ENCODE data around the gene TMIGD3.

Gene TMIGD3

DNA sequence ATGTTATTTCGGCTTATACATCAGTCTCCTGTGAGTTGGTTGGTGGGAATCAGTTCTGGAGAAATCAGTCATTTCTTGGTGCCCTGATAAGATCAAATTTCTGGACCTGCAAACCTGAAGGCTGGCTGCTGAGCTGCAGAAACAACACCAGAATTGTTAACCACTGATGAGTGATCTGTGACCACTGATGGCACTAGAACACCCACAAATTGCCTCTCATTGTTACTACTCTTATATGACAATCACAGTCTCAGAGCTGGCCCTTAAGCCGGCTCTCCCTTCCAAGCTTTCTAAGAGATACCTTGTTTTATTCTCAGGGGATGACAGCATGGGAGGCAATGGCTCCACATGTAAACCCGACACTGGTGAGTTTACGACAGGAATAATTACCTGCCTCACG lies 27.7 kb downstream of the TMIGD3 start:
- Histone ChIP-seq H3K27ac (peak overlapping the region in 10 of 11 experiments; percentile 71 to 86 (median 78); a peak in 16 of 22 replicates), H3K4me2 (peak overlapping the region; percentile 78 to 90 (median 84)), H3K9ac (peak overlapping the region in 7 of 11 experiments; percentile 10 to 70 (median 49); a peak in 3 of 22 replicates), H3K27me3 (no peaks in the 10 kb centered on the region), H3K36me3 (peaks cover 0 to 12% (median 8%) of the 10 kb centered on the region in 11 experiments; a peak in 11 of 22 replicates), H3K4me1 (peaks cover 59 to 95% (median 82%) of the 10 kb centered on the region in 10 experiments), H4K20me1 (no peaks in the 10 kb centered on the region), H3K4me3 (peak overlapping the region in 4 of 10 experiments; percentile 18 to 58 (median 48); a peak in 5 of 20 replicates), H3K9me3 (replicated peaks in 1 of 11) (no peaks in the 10 kb centered on the region)
- no peak for TF ChIP-seq Cebpa-rat (IDR thresholded peaks at IDR 0.05)

DNA sequence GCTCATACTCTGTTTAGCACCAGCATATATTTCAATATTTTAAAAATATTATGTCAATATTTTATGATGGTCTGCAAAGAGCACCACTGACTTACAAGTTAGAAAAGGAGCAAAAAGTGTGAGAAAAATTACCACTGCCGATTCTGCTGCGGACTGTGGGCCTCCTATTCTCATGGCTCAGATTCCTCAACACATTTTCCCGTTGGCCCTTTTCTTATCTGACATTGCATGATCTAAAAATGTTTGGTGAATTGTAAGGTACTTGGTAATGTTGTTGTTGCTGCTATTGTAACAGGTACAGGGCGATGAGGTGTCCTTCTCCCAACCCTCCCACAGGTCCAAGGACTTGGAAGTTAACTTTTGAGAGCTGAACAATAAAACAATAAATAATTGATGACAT lies 28.9 kb downstream of the TMIGD3 start:
- peak overlapping the region; percentile 8 to 87 (median 60); a peak in 17 of 22 replicates for H3K27ac ChIP-seq
- peak overlapping the region; percentile 39 to 88 (median 66) for H3K4me2 ChIP-seq
- peaks cover 7 to 19% (median 14%) of the 10 kb centered on the region in 11 experiments for H3K36me3 ChIP-seq
- H3K4me3 ChIP-seq, result peak overlapping the region in 8 of 10 experiments; percentile 26 to 66 (median 48); a peak in 14 of 20 replicates
- no peaks in the 10 kb centered on the region for H4K20me1 ChIP-seq
- H3K9ac ChIP-seq, result peak overlapping the region in 8 of 11 experiments; percentile 9 to 73 (median 62); a peak in 12 of 22 replicates
- no peaks in the 10 kb centered on the region for H3K27me3 ChIP-seq
- TF ChIP-seq Cebpa-rat (IDR thresholded peaks at IDR 0.05), result no peak
- H3K4me1 ChIP-seq, result peaks cover 66 to 95% (median 86%) of the 10 kb centered on the region in 10 experiments
- peaks cover 0 to 6% (median 0%) of the 10 kb centered on the region in 11 experiments; a peak in 4 of 22 replicates for H3K9me3 ChIP-seq (replicated peaks in 1 of 11)

DNA sequence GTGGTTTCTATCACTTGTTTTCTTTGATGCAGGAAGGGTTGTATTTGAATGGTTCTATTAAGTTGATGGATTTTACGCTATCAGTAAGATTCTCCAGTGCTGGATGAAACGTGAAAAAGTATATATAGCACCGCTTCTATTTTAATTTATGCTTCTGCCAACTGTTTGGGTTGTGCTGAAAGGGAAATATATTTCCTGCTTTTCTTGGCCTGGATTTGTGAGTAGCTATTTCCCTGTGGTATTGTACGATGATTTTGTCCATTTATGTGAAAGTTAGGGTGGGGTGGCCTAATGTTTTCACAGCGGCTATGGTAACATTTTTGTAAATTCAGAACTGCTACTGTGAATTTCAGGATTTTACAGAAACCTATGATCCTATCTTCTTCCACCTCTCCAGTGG lies 29.3 kb downstream of the TMIGD3 start:
- TF ChIP-seq Cebpa-rat (IDR thresholded peaks at IDR 0.05), result no peak
- Histone ChIP-seq H3K9me3 (replicated peaks in 1 of 11) (peaks cover 0 to 8% (median 0%) of the 10 kb centered on the region in 11 experiments; a peak in 4 of 22 replicates), H3K36me3 (peaks cover 11 to 24% (median 18%) of the 10 kb centered on the region in 11 experiments), H3K27ac (peak overlapping the region; percentile 30 to 87 (median 60); a peak in 19 of 22 replicates), H3K27me3 (no peaks in the 10 kb centered on the region), H3K4me2 (peak overlapping the region; percentile 39 to 88 (median 66)), H3K4me1 (peaks cover 66 to 96% (median 87%) of the 10 kb centered on the region in 10 experiments), H3K9ac (peak overlapping the region in 10 of 11 experiments; percentile 0 to 73 (median 56); a peak in 16 of 22 replicates), H3K4me3 (peak overlapping the region in 8 of 10 experiments; percentile 26 to 66 (median 48); a peak in 15 of 20 replicates), H4K20me1 (no peaks in the 10 kb centered on the region)

DNA sequence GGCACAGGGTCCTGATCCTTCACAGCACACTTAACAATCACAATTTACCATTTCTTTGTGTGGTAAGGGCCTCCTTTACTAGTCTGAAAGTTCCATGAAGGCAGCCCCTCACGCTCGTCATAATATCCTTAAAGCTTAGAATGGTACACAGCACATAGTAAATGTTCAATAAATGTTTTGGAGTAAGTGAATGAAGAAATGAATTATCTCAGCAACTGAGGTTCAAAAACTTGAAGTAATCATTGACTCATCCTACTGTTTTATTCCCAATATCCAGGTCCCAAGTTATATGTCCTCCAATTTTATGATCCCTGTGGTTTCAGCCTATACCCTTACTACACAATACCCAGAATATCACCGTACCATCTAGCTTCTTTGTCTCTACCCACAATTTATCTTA lies 31.9 kb downstream of the TMIGD3 start:
- H3K4me3 ChIP-seq, result no peak overlapping the region
- no peaks in the 10 kb centered on the region for H3K27me3 ChIP-seq
- H3K4me2 ChIP-seq, result peak overlapping the region; percentile 59 to 90 (median 81)
- H3K9ac ChIP-seq, result peak overlapping the region; percentile 25 to 72 (median 59); a peak in 16 of 22 replicates
- peaks cover 26 to 36% (median 31%) of the 10 kb centered on the region in 11 experiments; a peak in 20 of 22 replicates for H3K36me3 ChIP-seq
- no peak for TF ChIP-seq Cebpa-rat (IDR thresholded peaks at IDR 0.05)
- H3K4me1 ChIP-seq, result peaks cover 46 to 91% (median 67%) of the 10 kb centered on the region in 10 experiments
- peak overlapping the region; percentile 61 to 87 (median 80); a peak in 21 of 22 replicates for H3K27ac ChIP-seq
- H4K20me1 ChIP-seq, result no peaks in the 10 kb centered on the region
- H3K9me3 ChIP-seq (replicated peaks in 1 of 11), result peaks cover 0 to 8% (median 0%) of the 10 kb centered on the region in 11 experiments; a peak in 4 of 22 replicates

DNA sequence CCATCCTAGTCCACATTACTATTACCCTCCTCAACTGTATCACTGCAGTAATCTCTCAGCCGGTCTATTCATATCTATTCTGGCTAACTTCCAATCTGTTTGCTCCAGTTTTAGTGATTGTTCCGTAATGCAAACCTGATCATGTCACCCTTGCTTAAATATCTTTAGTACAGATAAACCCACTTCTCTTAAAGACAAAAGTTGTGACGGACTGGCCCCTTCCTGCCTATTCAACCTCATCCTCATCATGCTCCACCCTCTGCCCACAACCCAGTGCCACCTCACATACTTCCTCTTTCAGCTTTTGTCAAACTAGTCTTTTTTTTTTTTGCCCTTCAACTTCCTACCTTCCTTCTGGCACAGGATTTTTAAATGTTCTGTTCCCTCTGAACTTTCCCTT lies 32.4 kb downstream of the TMIGD3 start:
- peak overlapping the region; percentile 59 to 90 (median 81) for H3K4me2 ChIP-seq
- H3K36me3 ChIP-seq, result peaks cover 26 to 36% (median 32%) of the 10 kb centered on the region in 11 experiments; a peak in 20 of 22 replicates
- H4K20me1 ChIP-seq, result no peaks in the 10 kb centered on the region
- peak overlapping the region; percentile 61 to 87 (median 80) for H3K27ac ChIP-seq
- peak overlapping the region in 8 of 10 experiments; percentile 2 to 35 (median 22); a peak in 8 of 20 replicates for H3K4me3 ChIP-seq
- 0 out of 22 replicates have a peak, but pooled peaks of 1 of the 11 experiments have one; percentile 16 for TF ChIP-seq Cebpa-rat (IDR thresholded peaks at IDR 0.05)
- H3K9ac ChIP-seq, result peak overlapping the region; percentile 37 to 72 (median 59); a peak in 20 of 22 replicates
- peaks cover 41 to 85% (median 62%) of the 10 kb centered on the region in 10 experiments for H3K4me1 ChIP-seq
- peaks cover 0 to 8% (median 0%) of the 10 kb centered on the region in 11 experiments; a peak in 4 of 22 replicates for H3K9me3 ChIP-seq (replicated peaks in 1 of 11)
- H3K27me3 ChIP-seq, result no peaks in the 10 kb centered on the region

DNA sequence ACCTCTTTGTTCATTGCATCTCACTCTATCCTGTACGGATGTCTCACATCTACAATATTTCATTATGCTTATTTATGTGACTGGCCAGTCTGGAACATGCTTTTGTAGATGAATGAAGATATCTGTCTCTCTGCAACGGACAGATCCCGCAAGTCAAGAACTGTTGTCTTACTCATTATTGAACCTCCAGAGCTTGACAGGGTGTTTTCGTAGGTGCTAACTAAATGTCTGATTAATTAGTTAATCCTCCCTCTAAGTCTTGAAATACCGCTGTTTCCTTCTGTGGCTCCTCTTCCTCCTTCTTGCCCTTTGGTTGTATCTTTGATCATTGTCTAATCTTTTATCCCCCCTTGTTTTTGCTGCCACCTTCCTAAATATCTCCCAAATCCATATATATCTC lies 32.8 kb downstream of the TMIGD3 start:
- H4K20me1 ChIP-seq, result no peaks in the 10 kb centered on the region
- peak overlapping the region in 8 of 10 experiments; percentile 2 to 35 (median 22); a peak in 8 of 20 replicates for H3K4me3 ChIP-seq
- H3K27ac ChIP-seq, result peak overlapping the region; percentile 61 to 87 (median 80)
- H3K9ac ChIP-seq, result peak overlapping the region; percentile 37 to 66 (median 57); a peak in 21 of 22 replicates
- H3K4me2 ChIP-seq, result peak overlapping the region; percentile 59 to 90 (median 81)
- H3K4me1 ChIP-seq, result peaks cover 37 to 81% (median 58%) of the 10 kb centered on the region in 10 experiments
- H3K27me3 ChIP-seq, result no peaks in the 10 kb centered on the region
- TF ChIP-seq Cebpa-rat (IDR thresholded peaks at IDR 0.05), result no peak
- peaks cover 29 to 36% (median 34%) of the 10 kb centered on the region in 11 experiments; a peak in 20 of 22 replicates for H3K36me3 ChIP-seq
- H3K9me3 ChIP-seq (replicated peaks in 1 of 11), result peaks cover 0 to 8% (median 0%) of the 10 kb centered on the region in 11 experiments; a peak in 4 of 22 replicates

DNA sequence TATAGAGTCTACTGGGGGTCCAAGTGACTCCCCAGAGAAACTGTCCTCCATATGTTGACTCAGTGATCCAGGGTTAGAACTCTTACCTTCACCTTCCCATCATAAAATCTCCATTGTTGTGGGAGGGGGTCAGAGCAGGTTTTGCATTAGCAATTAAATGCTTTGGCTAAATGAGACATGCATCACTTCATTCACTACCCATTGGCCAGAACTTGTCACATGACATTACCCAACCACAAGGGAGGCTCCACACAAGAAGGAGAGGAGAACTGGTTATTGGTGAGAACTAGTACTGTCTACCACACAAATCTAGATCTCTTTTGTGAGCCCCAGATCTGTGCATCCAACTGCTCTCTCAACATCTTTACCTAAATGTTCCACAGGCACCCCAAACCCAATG lies 33.9 kb downstream of the TMIGD3 start:
- TF ChIP-seq Cebpa-rat (IDR thresholded peaks at IDR 0.05), result no peak
- H3K27me3 ChIP-seq, result no peaks in the 10 kb centered on the region
- no peak overlapping the region for H3K4me3 ChIP-seq
- H4K20me1 ChIP-seq, result no peaks in the 10 kb centered on the region
- no peak overlapping the region for H3K9ac ChIP-seq
- peaks cover 0 to 8% (median 0%) of the 10 kb centered on the region in 11 experiments; a peak in 4 of 22 replicates for H3K9me3 ChIP-seq (replicated peaks in 1 of 11)
- peaks cover 31 to 71% (median 49%) of the 10 kb centered on the region in 10 experiments for H3K4me1 ChIP-seq
- peak overlapping the region in 6 of 11 experiments; percentile 81 to 90 (median 86); a peak in 11 of 22 replicates for H3K4me2 ChIP-seq
- H3K27ac ChIP-seq, result peak overlapping the region in 5 of 11 experiments; percentile 80 to 87 (median 84); a peak in 10 of 22 replicates
- H3K36me3 ChIP-seq, result peaks cover 29 to 43% (median 36%) of the 10 kb centered on the region in 11 experiments; a peak in 20 of 22 replicates

DNA sequence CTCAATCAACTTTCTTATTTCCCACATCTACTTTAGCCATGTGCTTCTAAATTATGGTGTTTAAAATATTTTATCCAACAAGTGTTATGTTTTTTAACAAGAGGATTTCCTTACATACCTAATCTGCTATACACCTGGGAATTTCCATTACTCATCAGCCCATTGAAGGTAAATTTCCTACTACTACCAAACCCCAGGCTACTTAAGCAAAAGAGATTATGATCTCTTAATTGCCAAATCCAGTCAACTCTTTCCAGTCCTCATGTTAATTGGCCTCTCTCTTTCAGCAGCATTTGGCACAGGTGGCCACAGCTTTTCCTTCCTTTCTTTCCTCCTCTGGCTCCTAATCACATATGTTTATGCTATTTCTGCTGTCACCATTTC lies 34.7 kb downstream of the TMIGD3 start:
- TF ChIP-seq Cebpa-rat (IDR thresholded peaks at IDR 0.05), result no peak
- H3K4me1 ChIP-seq, result peaks cover 22 to 62% (median 41%) of the 10 kb centered on the region in 10 experiments
- no peaks in the 10 kb centered on the region for H3K27me3 ChIP-seq
- H3K36me3 ChIP-seq, result peaks cover 30 to 50% (median 37%) of the 10 kb centered on the region in 11 experiments; a peak in 20 of 22 replicates
- H3K27ac ChIP-seq, result peak overlapping the region in 1 of 11 experiments; percentile 15; a peak in 1 of 22 replicates
- H3K9me3 ChIP-seq (replicated peaks in 1 of 11), result peaks cover 0 to 8% (median 0%) of the 10 kb centered on the region in 11 experiments; a peak in 4 of 22 replicates
- H4K20me1 ChIP-seq, result no peaks in the 10 kb centered on the region
- H3K9ac ChIP-seq, result no peak overlapping the region
- H3K4me3 ChIP-seq, result no peak overlapping the region
- peak overlapping the region in 3 of 11 experiments; percentile 7 to 86 (median 20); a peak in 3 of 22 replicates for H3K4me2 ChIP-seq
